Stimulated activated CD8-positive, alpha-beta memory T cell treated with anti-CD3 and anti-CD28 coated beads, Interleukin-15, amount 100 ng/mL, for 48 hours (primary cell): Measurements from ENCODE around the gene PRAMEF11.

ENCODE experiments used
- DNase-seq, 2 donors: peaks; one replicate each; pipeline ENCODE4 v3.0.0-alpha.2; 2020; ENCODE audit warnings: low read depth in 2 of 2

The PRAMEF11 gene

GRCh38 chr1:12774801-12775345 is 56.3 kb downstream of the PRAMEF11 start:
- DNase-seq = no peak
